Measurements from ENCODE around the gene UBR7. TPM values are rescaled to one million over a fixed set of nuclear protein-coding genes. Genes with fewer than 3 reads are reported as not detected.
"Not testable (repeated sequence)": the region's sequence is repeated elsewhere in the genome, so short reads cannot be mapped to it uniquely, and the experiment has no call there.

The UBR7 gene
- total RNA-seq, 1 donor from 2014 or later, result 24.8 TPM

- no peak for DNase-seq (ENCODE audit: low read depth)
- no peak for TF ChIP-seq CTCF (conservative IDR thresholded peaks at IDR 0.05; ENCODE audit: low read depth, low read length)
- no peak overlapping the region for H3K4me3 ChIP-seq (ENCODE audit: low read depth, low read length)
Observed at GRCh38 chr14:93171376-93171775, 35.7 kb upstream of the UBR7 start.

GRCh38 chr14:93173943-93174395, 33.1 kb upstream of the UBR7 start:
- TF ChIP-seq CTCF (conservative IDR thresholded peaks at IDR 0.05; ENCODE audit: low read depth, low read length), result no peak
- H3K4me3 ChIP-seq (ENCODE audit: low read depth, low read length), result no peak overlapping the region
- DNase-seq (ENCODE audit: low read depth), result no peak

GRCh38 chr14:93174731-93175130, 32.3 kb upstream of the UBR7 start:
- H3K4me3 ChIP-seq (ENCODE audit: low read depth, low read length); DNase-seq (ENCODE audit: low read depth): not testable (repeated sequence)

DNA sequence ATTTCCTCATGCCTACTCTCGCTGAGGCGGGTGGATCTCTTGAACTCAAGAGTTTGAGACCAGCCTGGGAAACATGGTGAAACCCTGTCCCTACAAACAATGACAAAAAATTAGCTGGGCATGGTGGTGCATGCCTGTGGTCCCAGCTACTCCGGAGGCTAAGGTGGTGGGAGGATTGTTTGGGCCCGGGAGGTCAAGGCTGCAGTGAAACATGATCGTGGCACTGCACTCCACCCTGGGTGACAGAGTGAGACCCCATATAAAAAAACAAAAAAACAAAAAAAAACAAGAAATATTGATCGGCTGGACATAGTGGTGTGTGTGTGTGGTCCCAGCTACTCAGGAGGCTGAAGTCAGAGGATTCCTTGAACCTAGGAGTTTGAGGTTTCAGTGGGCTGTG, 31.6 kb upstream of the UBR7 start:
- no peak for TF ChIP-seq CTCF (conservative IDR thresholded peaks at IDR 0.05; ENCODE audit: low read depth, low read length)
- no peak for DNase-seq (ENCODE audit: low read depth)
- H3K4me3 ChIP-seq (ENCODE audit: low read depth, low read length), result no peak overlapping the region

- no peak for DNase-seq (ENCODE audit: low read depth)
- peak overlapping the region; percentile 98 for H3K4me3 ChIP-seq (ENCODE audit: low read depth, low read length)
- no peak for TF ChIP-seq CTCF (conservative IDR thresholded peaks at IDR 0.05; ENCODE audit: low read depth, low read length)
Observed at GRCh38 chr14:93183596-93184317, 23.3 kb upstream of the UBR7 start.

DNA sequence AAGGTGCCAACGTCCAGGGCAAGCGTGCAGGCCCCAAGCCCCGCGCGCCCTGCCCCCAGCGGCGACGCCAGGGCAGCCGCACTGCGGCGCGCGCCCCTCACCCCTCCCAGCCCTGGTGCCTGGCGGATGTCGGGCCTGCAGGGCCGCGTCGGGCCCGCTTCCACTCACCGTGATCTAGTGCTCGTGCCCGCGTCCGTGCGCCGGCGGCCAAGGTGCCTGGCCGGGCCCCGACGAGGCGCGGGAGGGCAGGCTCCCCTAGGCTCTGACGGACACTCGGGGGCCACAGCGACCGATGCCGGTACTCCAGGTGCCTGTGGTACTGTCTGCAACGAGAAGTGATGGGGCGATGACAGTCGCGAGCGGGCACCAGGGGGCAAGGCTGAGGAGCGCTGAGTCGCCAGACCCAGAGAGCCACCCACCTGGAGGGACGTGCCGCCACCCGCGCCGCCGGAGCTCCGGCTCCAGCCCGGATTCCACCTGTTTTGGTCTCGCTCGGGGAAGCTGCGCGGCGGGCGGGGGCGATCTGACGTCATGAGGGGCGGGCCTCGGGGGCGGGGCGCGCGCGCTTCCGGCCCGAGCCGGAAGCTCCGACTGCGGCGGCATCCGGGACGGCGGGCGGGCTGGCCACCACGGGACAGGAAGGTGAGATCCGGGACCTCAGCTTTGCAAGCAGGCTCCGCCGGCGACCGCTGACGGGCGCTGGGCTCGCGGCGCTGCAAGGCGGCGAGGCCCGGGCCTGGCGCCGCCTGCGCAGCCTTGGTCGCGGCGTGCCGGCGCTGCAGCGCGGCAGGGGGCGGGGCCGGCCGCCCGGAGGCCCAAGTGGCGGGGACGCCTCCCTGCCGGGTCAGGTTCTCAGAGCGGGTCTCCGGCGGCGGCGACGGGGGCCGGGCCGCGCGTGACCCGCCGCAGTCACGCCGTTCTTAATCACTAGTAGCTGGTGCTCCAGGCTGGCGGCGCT, 22.4 kb upstream of the UBR7 start, which contains the start of the genes LYSET and MOAP1:
Gene LYSET, plus strand, starts transcription at position 927 of the 958 bp plus-strand sequence. CDS start 89 bp downstream, outside the sequence.
Gene MOAP1, minus strand, starts transcription at position 507 of the 958 bp plus-strand sequence. CDS start 655 bp downstream, outside the sequence.
- H3K4me3 ChIP-seq (ENCODE audit: low read depth, low read length), result peak within 1 kb of the TSS; percentile 98
- DNase-seq (ENCODE audit: low read depth), result no peak
- peak; percentile 14 for TF ChIP-seq CTCF (conservative IDR thresholded peaks at IDR 0.05; ENCODE audit: low read depth, low read length)

DNA sequence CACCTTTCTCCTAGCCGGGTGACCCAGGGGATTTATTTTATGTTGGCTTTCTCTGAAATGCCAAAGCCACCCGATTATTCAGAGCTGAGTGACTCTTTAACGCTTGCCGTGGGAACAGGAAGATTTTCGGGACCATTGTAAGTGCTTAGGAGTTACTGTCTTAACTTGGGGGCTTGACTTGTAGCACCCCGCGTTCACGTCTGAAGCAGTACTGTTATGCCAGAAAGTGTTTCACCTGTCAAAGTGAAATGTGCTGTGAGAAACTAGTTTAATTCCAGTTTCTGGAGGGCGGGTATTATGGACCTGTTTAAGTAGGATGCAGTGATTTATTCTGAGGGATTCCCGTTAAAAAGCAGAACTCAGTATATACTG, 21.7 kb upstream of the UBR7 start:
- no peak for TF ChIP-seq CTCF (conservative IDR thresholded peaks at IDR 0.05; ENCODE audit: low read depth, low read length)
- no peak for DNase-seq (ENCODE audit: low read depth)
- H3K4me3 ChIP-seq (ENCODE audit: low read depth, low read length), result peak overlapping the region; percentile 98

Measured in epithelial cell of proximal tubule (primary cell).